ENCODE data around the gene HORMAD2.

Gene HORMAD2

DNA sequence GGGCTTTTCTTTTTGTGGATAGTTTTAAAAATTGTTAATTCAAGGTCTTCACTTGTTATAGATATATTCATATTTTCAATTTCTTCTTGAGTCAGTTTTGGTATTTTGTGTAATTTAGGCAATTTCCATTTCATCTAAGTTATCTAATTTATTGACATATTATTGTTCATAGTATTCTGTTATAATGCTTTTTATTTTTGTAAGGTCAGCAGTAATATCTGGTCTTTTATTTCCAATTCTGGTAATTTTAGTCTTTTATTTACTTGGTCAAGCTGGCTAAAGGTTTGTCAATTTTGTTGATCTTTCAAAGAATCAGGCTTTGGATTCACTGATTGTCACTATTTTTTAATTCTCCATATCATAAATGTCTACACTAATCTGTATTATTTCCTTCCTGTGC is 60.1 kb downstream of the HORMAD2 start:
- no peak overlapping the region for H3K4me3 Mint-ChIP-seq
- H3K36me3 Mint-ChIP-seq: peaks cover 0 to 14% of the 10 kb centered on the region in 2 donors
- H3K27me3 Mint-ChIP-seq: peaks cover 12 to 17% of the 10 kb centered on the region in 2 donors
- peaks cover 12 to 19% of the 10 kb centered on the region in 2 donors for H3K9me3 Mint-ChIP-seq
- ATAC-seq (replicated peaks) (no peak), DNase-seq (no peak)
- no peaks in the 10 kb centered on the region for H3K4me1 Mint-ChIP-seq
- H3K27ac Mint-ChIP-seq: no peak overlapping the region

- Mint-ChIP-seq H3K4me1 (no peaks in the 10 kb centered on the region), H3K9me3 (peaks cover 12 to 19% of the 10 kb centered on the region in 2 donors), H3K27ac (no peak overlapping the region), H3K4me3 (no peak overlapping the region), H3K27me3 (peaks cover 14 to 23% of the 10 kb centered on the region in 2 donors), H3K36me3 (peaks cover 0 to 14% of the 10 kb centered on the region in 2 donors)
- DNase-seq: no peak
- ATAC-seq (replicated peaks): no peak
These were observed 63.0 kb downstream of the HORMAD2 start for GRCh38 chr22:30143265-30143664.

DNA sequence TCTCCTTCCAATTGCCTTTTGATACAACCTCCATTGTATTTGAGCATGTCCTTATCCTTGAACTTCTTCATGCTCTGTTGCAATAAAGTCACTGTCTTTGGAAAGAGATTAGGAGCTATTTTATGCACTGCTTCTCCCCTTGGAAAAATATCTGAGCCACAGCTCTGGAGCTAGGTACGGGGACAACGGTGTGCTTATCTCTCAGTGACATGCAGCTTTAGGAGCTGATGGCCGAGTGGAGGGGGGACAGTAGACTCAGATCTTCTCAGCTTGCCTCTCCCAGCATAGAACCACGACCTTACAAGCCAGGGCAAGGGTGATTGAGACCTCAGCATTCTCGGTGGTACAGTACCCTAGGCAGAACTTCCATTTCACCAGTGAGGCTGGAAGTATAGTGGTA is 64.1 kb downstream of the HORMAD2 start:
- ATAC-seq (replicated peaks) (no peak), DNase-seq (no peak)
- Mint-ChIP-seq H3K27me3 (peaks cover 14 to 23% of the 10 kb centered on the region in 2 donors), H3K27ac (no peak overlapping the region), H3K36me3 (peaks cover 0 to 14% of the 10 kb centered on the region in 2 donors), H3K4me1 (no peaks in the 10 kb centered on the region), H3K4me3 (no peak overlapping the region), H3K9me3 (peaks cover 11 to 19% of the 10 kb centered on the region in 2 donors)

DNA sequence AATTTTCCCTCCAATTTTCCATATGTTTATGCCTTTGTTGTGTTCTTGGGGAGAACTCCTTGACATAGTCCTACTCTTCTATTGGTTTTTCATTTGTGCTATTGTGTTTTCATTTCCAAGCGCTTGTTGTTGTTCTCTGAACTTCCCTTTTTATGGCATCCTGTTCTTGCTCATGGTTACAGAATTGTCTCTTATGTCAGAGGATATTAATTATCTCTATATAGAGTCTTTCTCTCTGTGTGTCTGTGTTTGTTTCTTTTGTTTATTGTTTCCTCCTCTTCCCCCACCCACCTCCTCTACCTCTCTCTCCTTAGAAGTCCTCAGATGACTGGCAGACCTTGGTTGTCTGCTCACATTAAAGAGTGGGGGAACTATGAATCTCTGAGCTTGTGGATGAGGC is 69.9 kb downstream of the HORMAD2 start:
- Mint-ChIP-seq H3K27ac (no peak overlapping the region), H3K9me3 (peaks cover 0 to 1% of the 10 kb centered on the region in 2 donors), H3K27me3 (peaks cover 0 to 12% of the 10 kb centered on the region in 2 donors), H3K36me3 (peaks cover 2 to 3% of the 10 kb centered on the region in 2 donors), H3K4me1 (peaks cover 9 to 14% of the 10 kb centered on the region in 2 donors), H3K4me3 (no peak overlapping the region)
- ATAC-seq (replicated peaks) (peak; percentile 50 to 53), DNase-seq (no peak)

DNA sequence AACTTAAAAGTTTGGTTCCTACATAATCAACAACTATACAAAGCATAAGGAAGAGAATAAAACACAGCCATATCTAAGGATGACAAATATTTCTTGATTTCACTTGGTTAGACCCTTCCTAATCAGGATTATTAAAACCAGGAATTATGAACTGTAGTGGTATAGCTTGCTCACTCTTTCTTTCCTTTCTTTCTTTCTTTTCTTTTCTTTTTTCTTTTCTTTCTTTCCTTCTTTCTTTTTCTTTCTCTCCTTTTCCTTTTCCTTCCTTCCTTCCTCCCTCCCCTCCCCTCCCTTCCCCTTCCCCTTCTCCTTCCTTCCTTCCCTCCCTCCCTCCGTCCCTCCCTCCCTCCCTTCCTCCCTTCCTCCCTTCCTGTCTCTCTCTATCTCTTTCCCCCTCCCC is 78.0 kb downstream of the HORMAD2 start:
- H3K27ac Mint-ChIP-seq: no peak overlapping the region
- peaks cover 13 to 23% of the 10 kb centered on the region in 2 donors for H3K4me1 Mint-ChIP-seq
- H3K36me3 Mint-ChIP-seq: peaks cover 0 to 3% of the 10 kb centered on the region in 2 donors
- ATAC-seq (replicated peaks) (no peak), DNase-seq (no peak)
- H3K9me3 Mint-ChIP-seq: no peaks in the 10 kb centered on the region
- H3K4me3 Mint-ChIP-seq: no peak overlapping the region
- peaks cover 10 to 12% of the 10 kb centered on the region in 2 donors for H3K27me3 Mint-ChIP-seq

DNA sequence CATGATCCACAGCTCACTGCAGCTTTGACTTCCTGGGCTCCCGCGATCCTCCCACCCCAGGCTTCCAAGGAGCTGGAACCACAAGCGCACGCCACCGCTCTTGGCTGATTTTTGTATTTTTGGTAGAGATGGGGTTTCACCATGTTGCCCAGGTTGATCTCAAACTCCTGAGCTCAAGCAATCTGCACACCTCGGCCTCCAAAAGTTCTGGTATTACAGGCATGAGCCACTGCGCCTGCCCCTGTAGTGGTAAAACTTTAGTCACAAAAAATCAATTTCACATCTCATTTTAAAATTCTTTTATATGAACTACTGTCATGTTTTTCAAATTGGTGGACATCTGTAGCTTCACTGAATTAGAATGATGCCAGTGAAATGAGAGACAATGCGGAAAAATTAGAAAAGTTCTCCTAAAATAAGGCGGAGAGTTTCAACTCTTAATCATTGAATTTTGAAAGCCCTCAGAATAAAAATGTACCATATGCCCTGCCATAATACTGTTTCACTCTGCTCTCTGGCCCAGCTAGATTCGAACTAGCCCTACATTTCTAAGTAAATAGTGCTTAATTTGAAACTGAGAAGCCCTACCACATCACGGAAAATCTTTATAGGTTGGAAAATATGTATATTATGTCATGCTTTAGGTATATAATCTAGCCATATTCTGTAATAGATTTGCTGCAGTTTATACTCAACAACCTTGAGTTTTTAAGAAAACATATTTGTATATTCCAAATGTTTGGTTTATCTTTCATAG is 78.7 kb downstream of the HORMAD2 start:
- no peaks in the 10 kb centered on the region for H3K9me3 Mint-ChIP-seq
- H3K27ac Mint-ChIP-seq: peak overlapping the region; percentile 53
- peak overlapping the region in 1 of 2 donors; percentile 44 for H3K4me3 Mint-ChIP-seq
- peaks cover 10 to 12% of the 10 kb centered on the region in 2 donors for H3K27me3 Mint-ChIP-seq
- peaks cover 0 to 3% of the 10 kb centered on the region in 2 donors for H3K36me3 Mint-ChIP-seq
- DNase-seq (no peak), ATAC-seq (replicated peaks) (peak; percentile 36 to 39)
- H3K4me1 Mint-ChIP-seq: peaks cover 13 to 23% of the 10 kb centered on the region in 2 donors

DNA sequence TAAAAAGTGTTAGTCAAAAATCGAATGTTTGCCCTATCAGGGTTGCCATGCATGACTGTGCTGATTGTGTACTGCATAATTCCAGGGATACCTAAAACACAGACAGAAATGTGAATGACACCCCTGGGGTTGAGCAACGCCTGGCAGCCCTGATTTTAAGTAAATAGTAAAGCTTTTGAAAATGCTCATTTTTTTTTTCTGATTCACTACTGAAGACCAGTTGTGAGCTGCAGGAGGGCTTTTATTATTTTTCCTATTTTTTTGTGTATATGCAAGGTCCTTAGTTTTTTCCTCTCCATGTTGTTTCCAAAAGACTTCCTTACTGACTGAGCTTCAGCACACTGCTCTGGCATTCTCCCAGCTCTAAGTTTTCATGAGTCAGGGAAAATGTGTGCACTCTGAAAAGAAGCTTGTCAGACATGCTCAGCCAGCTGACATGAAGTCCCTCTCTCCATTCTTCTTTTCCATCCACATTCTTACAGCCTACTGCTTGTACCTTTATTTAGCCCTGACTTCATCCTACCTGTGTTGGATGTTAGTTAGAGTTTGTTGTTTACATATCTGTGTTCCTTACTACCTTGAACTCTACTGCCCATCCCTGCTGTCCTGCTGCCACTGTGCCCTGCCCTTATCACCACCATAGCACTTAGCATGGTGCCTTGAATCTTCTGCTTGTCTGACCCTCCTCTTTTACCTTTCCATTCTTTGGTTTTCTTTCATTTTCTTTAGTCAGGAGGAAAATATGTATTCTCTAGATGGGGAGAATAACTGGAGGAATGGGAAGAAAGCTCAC is 79.5 kb downstream of the HORMAD2 start:
- no peak overlapping the region for H3K27ac Mint-ChIP-seq
- DNase-seq (no peak), ATAC-seq (replicated peaks) (no peak)
- H3K9me3 Mint-ChIP-seq: no peaks in the 10 kb centered on the region
- no peak overlapping the region for H3K4me3 Mint-ChIP-seq
- peaks cover 10 to 15% of the 10 kb centered on the region in 2 donors for H3K27me3 Mint-ChIP-seq
- H3K4me1 Mint-ChIP-seq: peaks cover 13 to 23% of the 10 kb centered on the region in 2 donors
- H3K36me3 Mint-ChIP-seq: peaks cover 0 to 3% of the 10 kb centered on the region in 2 donors

DNA sequence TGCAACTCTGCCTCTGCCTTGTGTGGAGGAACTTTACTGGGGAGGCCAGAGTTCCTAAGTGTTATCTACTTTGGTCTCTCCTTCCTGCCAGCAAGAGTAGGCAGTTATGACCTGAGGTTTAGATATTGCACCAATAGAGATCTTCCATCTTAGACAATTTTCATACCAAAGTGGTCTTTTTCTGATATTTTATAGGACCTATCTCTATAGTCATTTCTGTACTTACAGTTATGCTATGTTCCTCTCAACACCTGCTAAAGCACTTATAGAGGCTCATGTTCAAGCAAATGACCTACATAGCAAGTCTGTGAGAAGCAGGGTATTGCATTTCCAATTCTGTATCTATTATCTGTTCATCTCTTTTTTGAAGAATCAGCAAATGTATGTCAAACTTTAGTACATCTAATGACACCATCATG is 80.8 kb downstream of the HORMAD2 start:
- Mint-ChIP-seq H3K9me3 (no peaks in the 10 kb centered on the region), H3K27ac (no peak overlapping the region), H3K4me3 (no peak overlapping the region), H3K4me1 (peaks cover 9 to 18% of the 10 kb centered on the region in 2 donors), H3K36me3 (peaks cover 0 to 3% of the 10 kb centered on the region in 2 donors), H3K27me3 (peaks cover 5 to 20% of the 10 kb centered on the region in 2 donors)
- ATAC-seq (replicated peaks) (no peak), DNase-seq (no peak)

DNA sequence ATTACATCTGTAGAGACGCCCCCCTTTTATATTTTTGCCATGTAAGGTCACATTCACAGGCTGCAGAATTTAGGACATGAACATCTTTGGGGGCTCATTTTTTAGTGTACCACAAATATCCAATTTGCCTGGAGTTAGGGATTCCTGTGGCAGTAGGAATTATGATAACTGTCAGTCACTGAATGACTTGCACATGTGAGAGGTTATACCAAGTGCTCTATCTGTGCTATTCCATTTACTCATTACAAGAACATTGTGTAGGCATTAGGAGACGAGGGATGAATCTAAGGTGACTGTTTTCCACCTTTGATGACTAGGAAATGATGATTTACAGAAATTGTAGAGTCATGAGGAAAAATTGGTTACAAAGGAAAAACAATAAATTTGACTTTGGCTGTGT is 87.0 kb downstream of the HORMAD2 start:
- Mint-ChIP-seq H3K27ac (no peak overlapping the region), H3K4me3 (no peak overlapping the region), H3K27me3 (peaks cover 0 to 9% of the 10 kb centered on the region in 2 donors), H3K36me3 (no peaks in the 10 kb centered on the region), H3K9me3 (no peaks in the 10 kb centered on the region), H3K4me1 (no peaks in the 10 kb centered on the region)
- no peak for ATAC-seq (replicated peaks)
- no peak for DNase-seq

DNA sequence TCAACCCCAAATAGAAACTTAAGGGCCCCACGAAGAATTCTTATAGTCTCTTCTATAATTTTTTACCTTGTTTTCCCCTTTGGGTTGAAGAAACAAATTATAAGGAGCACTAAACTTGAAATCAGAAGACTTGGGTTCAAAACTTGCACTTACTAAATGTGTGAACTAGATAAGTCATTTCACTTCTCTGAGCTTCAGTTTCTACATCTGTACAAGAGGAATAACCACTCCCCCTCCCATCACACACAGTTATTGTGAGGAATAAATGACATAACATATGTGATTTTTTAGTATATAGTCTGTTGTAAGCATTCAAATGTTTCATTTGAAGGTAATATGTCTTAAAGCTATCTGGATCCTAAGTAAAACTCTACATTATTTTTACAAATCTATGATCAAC is 87.5 kb downstream of the HORMAD2 start:
- peaks cover 1 to 9% of the 10 kb centered on the region in 2 donors for H3K27me3 Mint-ChIP-seq
- ATAC-seq (replicated peaks) (no peak), DNase-seq (no peak)
- H3K27ac Mint-ChIP-seq: no peak overlapping the region
- H3K4me3 Mint-ChIP-seq: no peak overlapping the region
- H3K9me3 Mint-ChIP-seq: no peaks in the 10 kb centered on the region
- H3K36me3 Mint-ChIP-seq: no peaks in the 10 kb centered on the region
- H3K4me1 Mint-ChIP-seq: no peaks in the 10 kb centered on the region

DNA sequence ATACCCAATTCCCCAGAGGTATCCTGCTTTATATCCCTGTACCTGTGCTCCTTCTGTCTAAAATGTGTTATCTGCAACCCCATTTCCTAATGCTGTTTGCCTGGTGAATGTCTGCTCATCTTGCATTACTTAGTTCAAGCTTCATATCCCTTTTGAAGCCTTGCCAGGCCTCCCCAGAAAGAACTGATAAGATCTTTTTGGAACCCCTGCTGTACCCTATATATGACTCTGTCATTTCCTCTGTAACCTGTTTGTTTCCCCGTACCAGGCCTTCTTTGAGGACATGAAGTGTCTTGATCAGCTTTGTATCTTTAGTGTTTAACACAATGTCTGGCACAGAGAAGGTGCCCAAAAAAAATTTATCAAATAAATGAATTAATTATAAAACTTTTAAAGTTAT is 88.7 kb downstream of the HORMAD2 start:
- no peak overlapping the region for H3K27ac Mint-ChIP-seq

GRCh38 chr22:30170129-30170528 is 89.9 kb downstream of the HORMAD2 start:
- DNase-seq (no peak), ATAC-seq (replicated peaks) (no peak)
- no peak overlapping the region for H3K4me3 Mint-ChIP-seq
- H3K36me3 Mint-ChIP-seq: no peaks in the 10 kb centered on the region
- H3K27ac Mint-ChIP-seq: no peak overlapping the region
- H3K9me3 Mint-ChIP-seq: no peaks in the 10 kb centered on the region
- H3K4me1 Mint-ChIP-seq: no peaks in the 10 kb centered on the region
- peaks cover 7 to 10% of the 10 kb centered on the region in 2 donors for H3K27me3 Mint-ChIP-seq

More for the DNA sequence above, 88.7 kb downstream of the HORMAD2 start:
- Mint-ChIP-seq H3K36me3 (no peaks in the 10 kb centered on the region), H3K9me3 (no peaks in the 10 kb centered on the region), H3K4me1 (no peaks in the 10 kb centered on the region), H3K4me3 (no peak overlapping the region), H3K27me3 (peaks cover 10 to 14% of the 10 kb centered on the region in 2 donors)
- no peak for DNase-seq
- no peak for ATAC-seq (replicated peaks)

- H3K9me3 Mint-ChIP-seq: no peaks in the 10 kb centered on the region
- no peak overlapping the region for H3K4me3 Mint-ChIP-seq
- H3K4me1 Mint-ChIP-seq: no peaks in the 10 kb centered on the region
- H3K36me3 Mint-ChIP-seq: no peaks in the 10 kb centered on the region
- peaks cover 5 to 10% of the 10 kb centered on the region in 2 donors for H3K27me3 Mint-ChIP-seq
- no peak overlapping the region for H3K27ac Mint-ChIP-seq
- DNase-seq: no peak
- ATAC-seq (replicated peaks): no peak
These were observed 90.7 kb downstream of the HORMAD2 start for GRCh38 chr22:30171008-30171407.

- H3K4me3 Mint-ChIP-seq: no peak overlapping the region
- DNase-seq: no peak
- no peaks in the 10 kb centered on the region for H3K9me3 Mint-ChIP-seq
- peaks cover 5 to 11% of the 10 kb centered on the region in 2 donors for H3K27me3 Mint-ChIP-seq
- ATAC-seq (replicated peaks): no peak
- no peaks in the 10 kb centered on the region for H3K36me3 Mint-ChIP-seq
- H3K4me1 Mint-ChIP-seq: no peaks in the 10 kb centered on the region
- H3K27ac Mint-ChIP-seq: no peak overlapping the region
These were observed 95.5 kb downstream of the HORMAD2 start for GRCh38 chr22:30175690-30176288.
